C4-2B (cell line): ENCODE measurements around the gene STAMBPL1.

ENCODE experiments used
- H3K27ac ChIP-seq: fragments of 450-650 bp; 2 replicates; pipeline ENCODE4 v1.5.1; 2017
- CTCF ChIP-seq: fragments of 450-650 bp; conservative IDR thresholded peaks from 2 replicates; pipeline ENCODE4 v1.5.1; 2017; ENCODE audit warnings: mild to moderate bottlenecking
- ZFX ChIP-seq: fragments of 450-650 bp; IDR thresholded peaks from 2 replicates; pipeline ENCODE4 v1.6.1; 2017

Gene STAMBPL1

DNA sequence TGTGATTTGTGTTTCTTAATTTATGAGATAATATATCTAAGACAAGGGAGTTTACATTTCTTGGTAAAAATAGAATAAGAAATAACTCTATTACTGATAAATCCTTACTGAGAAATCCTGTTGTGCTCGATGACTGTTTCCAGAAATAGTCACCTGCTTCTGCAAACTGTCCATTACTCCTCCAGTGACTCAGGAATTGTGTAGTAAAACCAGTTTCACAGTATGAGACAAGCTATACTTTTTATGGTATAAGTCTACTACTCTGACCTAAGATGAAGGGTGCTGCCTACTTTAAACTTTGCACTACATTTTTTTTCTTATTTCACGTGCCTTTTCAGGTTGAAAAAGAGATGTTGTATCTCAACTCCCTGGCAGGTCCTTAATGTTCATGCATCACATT is 21.6 kb upstream of the STAMBPL1 start:
- no peak overlapping the region for H3K27ac ChIP-seq
- TF ChIP-seq ZFX = no peak
- no peak for TF ChIP-seq CTCF

DNA sequence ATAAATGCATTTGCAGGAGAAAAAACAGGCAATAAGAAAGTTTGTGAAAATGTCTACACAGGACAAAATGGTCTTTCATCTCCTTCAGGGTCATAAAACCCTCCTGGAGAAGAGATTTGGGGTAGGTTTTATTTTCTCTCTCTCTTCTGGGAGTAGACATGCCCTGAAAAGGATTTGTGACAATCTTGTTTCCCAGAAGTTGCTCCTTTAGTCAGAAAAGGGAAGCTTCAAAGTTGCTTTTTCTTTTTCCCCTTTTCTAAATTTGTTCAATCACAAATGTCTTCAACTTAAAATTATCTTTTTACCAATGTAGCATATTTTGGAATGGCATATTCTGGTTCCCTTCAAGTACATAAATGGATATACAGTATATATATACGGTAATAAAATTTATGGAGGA is 19.0 kb upstream of the STAMBPL1 start:
- no peak overlapping the region for H3K27ac ChIP-seq

GRCh38 chr10:88865281-88865876 is 14.7 kb upstream of the STAMBPL1 start:
- no peak for TF ChIP-seq ZFX
- peak; percentile 23 for TF ChIP-seq CTCF
- no peak overlapping the region for H3K27ac ChIP-seq

More for the DNA sequence above, 19.0 kb upstream of the STAMBPL1 start:
- TF ChIP-seq CTCF = no peak
- TF ChIP-seq ZFX = no peak

GRCh38 chr10:88866454-88866853 is 13.6 kb upstream of the STAMBPL1 start:
- TF ChIP-seq CTCF = no peak
- TF ChIP-seq ZFX = no peak

DNA sequence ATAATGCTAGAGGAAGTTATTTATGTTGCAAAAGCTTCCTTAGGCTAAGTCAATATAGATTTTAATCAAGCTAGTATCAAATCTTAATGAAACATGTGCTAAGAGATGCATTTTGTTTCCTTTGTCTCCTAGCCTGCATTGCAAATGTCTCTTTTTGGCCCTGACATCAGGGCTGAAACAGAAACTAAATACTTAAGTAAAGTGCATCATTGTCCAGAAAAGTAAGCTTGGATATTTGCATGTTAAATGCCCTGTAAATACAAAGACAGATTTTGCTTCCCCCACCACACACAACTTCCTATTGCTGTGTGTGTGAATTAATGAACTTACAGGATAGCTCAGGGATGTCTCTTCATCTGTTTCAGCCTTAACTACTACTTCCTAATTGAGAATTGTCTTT is 10.0 kb upstream of the STAMBPL1 start:
- H3K27ac ChIP-seq = no peak overlapping the region
- TF ChIP-seq CTCF (no peak), ZFX (no peak)

More at GRCh38 chr10:88866454-88866853, 13.6 kb upstream of the STAMBPL1 start:
- no peak overlapping the region for H3K27ac ChIP-seq

DNA sequence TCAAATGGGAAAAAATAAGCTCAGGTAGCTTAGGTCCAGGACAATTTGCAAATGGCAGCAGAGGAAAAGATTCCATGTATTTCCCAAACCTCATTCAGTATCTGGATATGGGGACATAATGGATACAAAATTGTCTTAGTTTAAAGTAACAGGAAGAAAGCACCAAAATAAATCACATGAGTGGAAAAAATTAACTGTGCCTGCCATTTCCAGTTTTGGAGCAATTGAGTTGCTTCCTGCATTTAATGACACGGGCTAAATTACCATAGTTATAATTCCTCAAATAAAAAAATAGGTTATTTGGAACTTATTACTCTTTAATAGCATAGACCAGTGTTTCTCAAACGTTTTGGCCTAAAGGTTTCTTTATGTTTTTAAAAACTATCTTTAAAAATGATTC is 6.3 kb upstream of the STAMBPL1 start:
- H3K27ac ChIP-seq = no peak overlapping the region
- no peak for TF ChIP-seq ZFX
- no peak for TF ChIP-seq CTCF

DNA sequence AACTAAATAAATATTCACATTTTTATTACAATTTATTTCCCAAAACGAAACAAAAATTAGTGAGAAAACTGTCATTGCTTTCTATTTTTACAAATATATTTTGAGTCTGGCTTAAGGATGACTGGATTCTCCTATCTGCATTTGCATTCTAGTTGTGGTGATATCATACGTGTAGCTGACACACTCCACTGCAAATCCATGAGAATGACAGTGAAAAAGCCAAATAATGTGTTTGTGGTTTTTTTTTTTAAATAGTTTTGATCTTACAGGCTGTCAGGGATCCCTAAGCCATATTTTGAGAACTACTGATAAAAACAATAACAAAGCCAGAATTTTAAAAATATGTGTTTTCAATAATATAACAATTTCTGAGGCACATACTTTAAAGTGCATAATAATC is 5.8 kb upstream of the STAMBPL1 start:
- TF ChIP-seq ZFX = no peak
- no peak for TF ChIP-seq CTCF
- no peak overlapping the region for H3K27ac ChIP-seq
